ENCODE measurements around the gene REEP2.

DNA sequence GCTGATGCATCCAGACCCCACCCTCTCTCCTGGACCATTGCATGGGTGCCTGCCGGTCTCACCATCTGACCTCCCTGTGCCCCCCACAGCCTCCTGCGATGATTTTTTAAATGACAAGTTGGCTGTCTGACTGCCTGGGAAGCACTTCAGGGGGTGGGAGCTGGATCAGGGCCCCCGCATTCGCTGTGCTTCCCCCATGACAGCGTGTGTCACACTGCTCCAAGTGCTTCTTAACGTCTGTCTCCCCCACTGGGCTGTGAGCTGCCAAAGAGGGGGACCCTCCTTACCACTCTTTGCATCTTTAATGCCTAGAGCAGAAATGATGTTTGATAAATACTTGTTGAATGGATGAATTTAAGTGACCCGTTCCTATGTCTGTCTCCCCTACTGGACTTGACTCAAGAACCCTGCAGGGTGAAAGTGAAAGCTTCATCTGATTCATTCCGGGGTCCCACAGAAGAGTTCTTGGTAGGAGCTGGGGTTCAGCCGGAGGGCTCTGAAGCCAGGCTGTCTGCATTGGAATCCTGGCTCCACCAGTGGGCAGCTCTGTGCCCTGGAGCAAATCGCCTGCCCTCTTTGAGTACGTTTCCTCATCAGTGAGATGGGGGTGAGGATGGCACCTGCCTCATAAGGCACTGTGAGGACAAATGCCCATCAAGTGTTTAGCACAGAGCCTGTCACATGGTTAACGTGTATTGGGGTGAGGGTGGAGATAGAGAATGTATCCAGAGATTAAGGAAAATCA lies 18.8 kb downstream of the REEP2 start:
- TF ChIP-seq CTCF (IDR thresholded peaks at IDR 0.05; ENCODE audit: poor library complexity) (no peak), EZH2 (IDR thresholded peaks at IDR 0.05; ENCODE audit: borderline replicate concordance) (no peak), EZH2phosphoT487 (IDR thresholded peaks at IDR 0.05; ENCODE audit: low read depth, severe bottlenecking, unreplicated experiment) (no peak)
